HepG2 (cell line): Measurements from ENCODE around the gene CACNB4. TPM values are rescaled to one million over a fixed set of nuclear protein-coding genes. Genes with fewer than 3 reads are reported as not detected.
A peak's percentile ranks its signal among the peaks of the same experiment; 100 is the strongest.

Experiments used
- DR1 ChIP-seq: sonication (generic); formaldehyde crosslinking; IDR thresholded peaks from 2 replicates; pipeline ENCODE4 v1.8.0; 2021; ENCODE audit warnings: mild to moderate bottlenecking, missing genetic modification reagents, inconsistent platforms
- EP300 ChIP-seq, 3 experiments: sonication (generic) in 1 of 3; formaldehyde crosslinking in 1 of 3; IDR thresholded peaks; 2 replicates each; pipeline versions ENCODE4 v1.5.1 to v1.6.1; 2011 to 2020; ENCODE audit warnings: low read depth in 2 of 3, low read length in 2 of 3, borderline replicate concordance in 1 of 3, improper control_type of control experiment in 1 of 3, mild to moderate bottlenecking in 1 of 3, missing genetic modification reagents in 1 of 3, moderate library complexity in 1 of 3
- HCFC1 ChIP-seq: fragments of 150-350 bp; IDR thresholded peaks from 2 replicates; pipeline ENCODE4 v1.6.1; 2014; ENCODE audit warnings: low read depth, low read length
- MIER3 ChIP-seq: IDR thresholded peaks from 2 replicates; pipeline ENCODE4 v1.6.1; 2016; ENCODE audit warnings: missing compliant biosample characterization, borderline replicate concordance
- RNF2 ChIP-seq: fragments of 450-650 bp; conservative IDR thresholded peaks from 2 replicates; pipeline ENCODE4 v1.6.1; 2016; ENCODE audit warnings: low read depth
- SP1 ChIP-seq, 2 experiments: fragments of 450-650 bp in 1 of 2; sonication (generic) in 1 of 2; formaldehyde crosslinking in 1 of 2; IDR thresholded peaks; 2 replicates each; pipeline versions ENCODE4 v1.4.0 to v1.6.1; 2016 to 2020; ENCODE audit warnings: missing genetic modification reagents in 1 of 2
- YY1 ChIP-seq: IDR thresholded peaks from 2 replicates; pipeline ENCODE4 v1.6.1; 2011; ENCODE audit warnings: low read length, low read depth, moderate library complexity, mild to moderate bottlenecking; ENCODE audit not compliant: insufficient read depth, insufficient replicate concordance
- ZNF10 ChIP-seq: sonication (generic); formaldehyde crosslinking; IDR thresholded peaks from 2 replicates; pipeline ENCODE4 v1.4.0; 2020; ENCODE audit warnings: mild to moderate bottlenecking, low read depth, missing genetic modification reagents, borderline replicate concordance
- ZNF432 ChIP-seq: sonication (generic); formaldehyde crosslinking; IDR thresholded peaks from 2 replicates; pipeline ENCODE4 v1.5.0; 2020; ENCODE audit warnings: missing genetic modification reagents, mild to moderate bottlenecking, borderline replicate concordance
- ZNF619 ChIP-seq: sonication (generic); formaldehyde crosslinking; IDR thresholded peaks from 2 replicates; pipeline ENCODE4 v1.4.0; 2020; ENCODE audit warnings: mild to moderate bottlenecking, missing genetic modification reagents
- ZNF629 ChIP-seq: sonication (generic); formaldehyde crosslinking; conservative IDR thresholded peaks from 2 replicates; pipeline ENCODE4 v1.5.0; 2020; ENCODE audit warnings: missing genetic modification reagents
- ZNF670 ChIP-seq: sonication (generic); formaldehyde crosslinking; IDR thresholded peaks from 2 replicates; pipeline ENCODE4 v1.8.0; 2022; ENCODE audit warnings: mild to moderate bottlenecking, missing genetic modification reagents, borderline replicate concordance
- polyA plus RNA-seq, 8 experiments: library from polyadenylated mRNA; depleted of rRNA in 3 of 8; stranded (reverse) in 7 of 8; unstranded in 1 of 8; fragments of >200 nt; fragmentation: Illumina TruSeq in 4 of 8; extraction: Trizol in 4 of 8; gene quantifications; 2 replicates each; pipeline versions ENCODE4 v1.2.1 to v1.2.3, GENCODE V29; 2011 to 2016; ENCODE audit warnings: low read depth in 4 of 8, missing spikeins in 1 of 8, mixed read lengths in 1 of 8; ENCODE audit not compliant: insufficient read depth in 1 of 8
- total RNA-seq, 5 experiments: library from RNA; depleted of rRNA; stranded (reverse); fragments of >200 nt; fragmentation: Illumina TruSeq; extraction: Trizol; gene quantifications; 2 replicates each; pipeline ENCODE4 v1.2.3, GENCODE V29; 2016; ENCODE audit warnings: low read depth in 1 of 5
- TF ChIP-seq, protein P1 (sequence below): sonication (generic); formaldehyde crosslinking; IDR thresholded peaks from 2 replicates; pipeline ENCODE4 v1.5.1; 2020; ENCODE audit warnings: missing genetic modification reagents, mild to moderate bottlenecking, borderline replicate concordance
- TF ChIP-seq, protein P2 (sequence below): sonication (generic); formaldehyde crosslinking; IDR thresholded peaks from 2 replicates; pipeline ENCODE4 v1.8.0; 2022; ENCODE audit warnings: missing genetic modification reagents, low read depth, mild to moderate bottlenecking, borderline replicate concordance
- TF ChIP-seq, protein P3 (sequence below): sonication (generic); formaldehyde crosslinking; IDR thresholded peaks from 2 replicates; pipeline ENCODE4 v1.5.0; 2020; ENCODE audit warnings: missing genetic modification reagents

Gene CACNB4
- total and polyA plus RNA-seq, 2 of the 13 experiments (the other 11 are each of a cell fraction or from before 2014, with no cell fraction given), result 5.1 to 14.3 TPM

DNA sequence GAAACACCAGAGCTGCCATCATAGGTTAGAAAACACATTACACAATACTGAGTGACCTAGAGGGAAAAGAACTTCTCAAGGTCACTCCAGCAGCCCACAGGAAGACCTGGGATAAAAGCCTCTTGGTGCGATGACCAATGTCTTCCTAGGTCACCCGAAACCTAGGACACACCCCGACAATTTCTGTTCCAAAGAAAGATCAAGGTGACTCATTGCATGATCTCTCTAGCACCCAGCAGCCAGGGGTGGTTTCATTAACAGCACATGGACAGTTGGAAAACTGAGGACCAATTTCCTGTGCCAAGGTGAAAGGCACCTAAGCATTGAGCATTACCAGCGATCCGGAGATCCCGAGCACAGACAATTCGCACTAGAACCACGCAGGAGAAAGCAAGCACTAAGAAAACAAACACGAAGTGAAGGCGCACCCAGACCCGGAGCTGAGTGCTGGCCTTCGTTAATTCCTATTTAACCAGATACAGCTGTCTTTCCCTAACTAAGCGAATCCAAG, 1.5 kb downstream of the CACNB4 start (continued):
- TF ChIP-seq, protein P1, sequence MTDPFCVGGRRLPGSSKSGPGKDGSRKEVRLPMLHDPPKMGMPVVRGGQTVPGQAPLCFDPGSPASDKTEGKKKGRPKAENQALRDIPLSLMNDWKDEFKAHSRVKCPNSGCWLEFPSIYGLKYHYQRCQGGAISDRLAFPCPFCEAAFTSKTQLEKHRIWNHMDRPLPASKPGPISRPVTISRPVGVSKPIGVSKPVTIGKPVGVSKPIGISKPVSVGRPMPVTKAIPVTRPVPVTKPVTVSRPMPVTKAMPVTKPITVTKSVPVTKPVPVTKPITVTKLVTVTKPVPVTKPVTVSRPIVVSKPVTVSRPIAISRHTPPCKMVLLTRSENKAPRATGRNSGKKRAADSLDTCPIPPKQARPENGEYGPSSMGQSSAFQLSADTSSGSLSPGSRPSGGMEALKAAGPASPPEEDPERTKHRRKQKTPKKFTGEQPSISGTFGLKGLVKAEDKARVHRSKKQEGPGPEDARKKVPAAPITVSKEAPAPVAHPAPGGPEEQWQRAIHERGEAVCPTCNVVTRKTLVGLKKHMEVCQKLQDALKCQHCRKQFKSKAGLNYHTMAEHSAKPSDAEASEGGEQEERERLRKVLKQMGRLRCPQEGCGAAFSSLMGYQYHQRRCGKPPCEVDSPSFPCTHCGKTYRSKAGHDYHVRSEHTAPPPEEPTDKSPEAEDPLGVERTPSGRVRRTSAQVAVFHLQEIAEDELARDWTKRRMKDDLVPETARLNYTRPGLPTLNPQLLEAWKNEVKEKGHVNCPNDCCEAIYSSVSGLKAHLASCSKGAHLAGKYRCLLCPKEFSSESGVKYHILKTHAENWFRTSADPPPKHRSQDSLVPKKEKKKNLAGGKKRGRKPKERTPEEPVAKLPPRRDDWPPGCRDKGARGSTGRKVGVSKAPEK (CRISPR knock-in tag), result no peak
- TF ChIP-seq MIER3 (CRISPR knock-in tag) (no peak), YY1 (no peak), SP1 (IDR thresholded peaks at IDR 0.05) (no peak), SP1 (CRISPR knock-in tag; IDR thresholded peaks at IDR 0.05) (no peak), ZNF629 (CRISPR knock-in tag) (no peak), ZNF619 (CRISPR knock-in tag) (no peak), DR1 (no peak), RNF2 (no peak), ZNF10 (no peak), ZNF670 (CRISPR knock-in tag) (no peak), HCFC1 (no peak), ZNF432 (no peak), EP300 (IDR thresholded peaks at IDR 0.05; ENCODE audit: low read depth in 2 of 2, low read length in 2 of 2) (peak in 1 of 2 experiments; percentile 28; a peak in 1 of 4 replicates), EP300 (CRISPR knock-in tag; IDR thresholded peaks at IDR 0.05; ENCODE audit: borderline replicate concordance) (no peak)
- TF ChIP-seq, protein P2, sequence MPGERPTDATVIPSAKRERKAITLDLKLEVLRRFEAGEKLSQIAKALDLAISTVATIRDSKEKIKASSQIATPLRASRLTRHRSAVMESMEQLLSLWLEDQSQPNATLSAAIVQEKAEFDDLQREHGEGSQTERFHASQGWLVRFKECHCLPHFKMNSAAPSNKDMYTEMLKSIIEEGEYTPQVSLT (CRISPR knock-in tag), result no peak
- TF ChIP-seq, protein P3, sequence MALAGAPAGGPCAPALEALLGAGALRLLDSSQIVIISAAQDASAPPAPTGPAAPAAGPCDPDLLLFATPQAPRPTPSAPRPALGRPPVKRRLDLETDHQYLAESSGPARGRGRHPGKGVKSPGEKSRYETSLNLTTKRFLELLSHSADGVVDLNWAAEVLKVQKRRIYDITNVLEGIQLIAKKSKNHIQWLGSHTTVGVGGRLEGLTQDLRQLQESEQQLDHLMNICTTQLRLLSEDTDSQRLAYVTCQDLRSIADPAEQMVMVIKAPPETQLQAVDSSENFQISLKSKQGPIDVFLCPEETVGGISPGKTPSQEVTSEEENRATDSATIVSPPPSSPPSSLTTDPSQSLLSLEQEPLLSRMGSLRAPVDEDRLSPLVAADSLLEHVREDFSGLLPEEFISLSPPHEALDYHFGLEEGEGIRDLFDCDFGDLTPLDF (CRISPR knock-in tag), result no peak
